Neural progenitor cell (in vitro differentiated cells): Measurements from ENCODE around the gene DNAAF5. TPM values are rescaled to one million over a fixed set of nuclear protein-coding genes. Genes with fewer than 3 reads are reported as not detected.

Source experiments
- DNase-seq: peaks from one replicate; pipeline ENCODE4 v3.0.0-alpha.2; 2016; ENCODE audit warnings: low spot score
- H2AFZ ChIP-seq: fragments of 200-600 bp; sonication (generic); replicated peaks from 2 replicates; pipeline ENCODE4 v1.6.1; 2016; ENCODE audit warnings: antibody characterized with exemption
- H3F3A ChIP-seq: fragments of 200-600 bp; sonication (generic); 2 replicates; pipeline ENCODE4 v1.6.1; 2016; ENCODE audit warnings: antibody characterized with exemption, low read depth
- H3K27ac ChIP-seq: fragments of 200-600 bp; sonication (generic); 2 replicates; pipeline ENCODE4 v1.5.1; 2016; ENCODE audit warnings: mild to moderate bottlenecking
- H3K27me3 ChIP-seq: fragments of 200-600 bp; sonication (generic); 2 replicates; pipeline ENCODE4 v1.6.1; 2016; ENCODE audit warnings: mild to moderate bottlenecking, moderate library complexity
- H3K36me3 ChIP-seq: fragments of 200-600 bp; sonication (generic); 2 replicates; pipeline ENCODE4 v1.5.1; 2016
- H3K4me1 ChIP-seq: fragments of 200-600 bp; sonication (generic); 2 replicates; pipeline ENCODE4 v1.6.1; 2016; ENCODE audit warnings: mixed run types
- H3K4me2 ChIP-seq: fragments of 200-600 bp; sonication (generic); 2 replicates; pipeline ENCODE4 v1.6.1; 2016
- H3K4me3 ChIP-seq: fragments of 200-600 bp; sonication (generic); 2 replicates; pipeline ENCODE4 v1.5.1; 2016
- H3K79me2 ChIP-seq: fragments of 200-600 bp; sonication (generic); 2 replicates; pipeline ENCODE4 v1.6.1; 2016; ENCODE audit warnings: low read depth
- H3K9ac ChIP-seq: fragments of 200-600 bp; sonication (generic); 2 replicates; pipeline ENCODE4 v1.6.1; 2016
- H3K9me3 ChIP-seq: fragments of 200-600 bp; sonication (generic); 2 replicates; pipeline ENCODE4 v1.5.1; 2016; ENCODE audit warnings: low read depth
- H4K20me1 ChIP-seq: fragments of 200-600 bp; sonication (generic); 2 replicates; pipeline ENCODE4 v1.6.1; 2016; ENCODE audit warnings: low read depth
- H3K27ac Mint-ChIP-seq: 3 replicates; pipeline ENCODE4 v1.8.0; 2021; ENCODE audit warnings: mixed read lengths
- H3K27me3 Mint-ChIP-seq: 2 replicates; pipeline ENCODE4 v1.8.0; 2022; ENCODE audit warnings: low read depth, mild to moderate bottlenecking, inconsistent platforms, moderate library complexity, mixed read lengths; ENCODE audit not compliant: insufficient read depth
- H3K36me3 Mint-ChIP-seq: 3 replicates; pipeline ENCODE4 v1.8.0; 2021; ENCODE audit warnings: mixed read lengths
- H3K4me1 Mint-ChIP-seq: 3 replicates; pipeline ENCODE4 v1.8.0; 2021; ENCODE audit warnings: mixed read lengths
- H3K4me3 Mint-ChIP-seq: 3 replicates; pipeline ENCODE4 v1.8.0; 2021; ENCODE audit warnings: mild to moderate bottlenecking, moderate library complexity, mixed read lengths
- H3K9me3 Mint-ChIP-seq: 3 replicates; pipeline ENCODE4 v1.8.0; 2020; ENCODE audit warnings: mixed read lengths
- CTCF ChIP-seq: fragments of 200-600 bp; sonication (generic); IDR thresholded peaks from 2 replicates; pipeline ENCODE4 v1.5.1; 2017; ENCODE audit warnings: antibody characterized with exemption, mild to moderate bottlenecking
- EZH2 ChIP-seq: fragments of 200-600 bp; sonication (generic); IDR thresholded peaks from 2 replicates; pipeline ENCODE4 v1.6.1; 2017; ENCODE audit warnings: antibody characterized with exemption, mild to moderate bottlenecking, moderate library complexity
- EZH2phosphoT487 ChIP-seq: fragments of 200-600 bp; sonication (generic); IDR thresholded peaks from 2 replicates; pipeline ENCODE4 v1.6.1; 2017; ENCODE audit warnings: antibody characterized with exemption
- total RNA-seq: library from RNA; depleted of rRNA; stranded (reverse); fragments of >200 nt; gene quantifications from 2 replicates; pipeline ENCODE4 v1.2.3, GENCODE V29; 2015; ENCODE audit warnings: low replicate concordance

The DNAAF5 gene
- total RNA-seq, 1 donor from 2014 or later, result 23.5 TPM

GRCh38 chr7:778968-779451, 52.5 kb downstream of the DNAAF5 start:
- Histone ChIP-seq H3K9me3 (no peaks in the 10 kb centered on the region), H3K27ac (no peak overlapping the region), H3K27me3 (no peaks in the 10 kb centered on the region), H3K9ac (no peak overlapping the region), H3K36me3 (peaks cover 3% of the 10 kb centered on the region), H3K4me1 (no peaks in the 10 kb centered on the region), H4K20me1 (no peaks in the 10 kb centered on the region), H3K4me2 (no peak overlapping the region), H2AFZ (no peak overlapping the region), H3K79me2 (no peaks in the 10 kb centered on the region), H3F3A (peaks cover 3% of the 10 kb centered on the region), H3K4me3 (no peak overlapping the region)
- Mint-ChIP-seq H3K4me1 (no peaks in the 10 kb centered on the region), H3K27me3 (no peaks in the 10 kb centered on the region), H3K4me3 (no peak overlapping the region), H3K27ac (no peak overlapping the region), H3K9me3 (no peaks in the 10 kb centered on the region), H3K36me3 (peaks cover 24% of the 10 kb centered on the region)
- TF ChIP-seq EZH2phosphoT487 (no peak), EZH2 (no peak), CTCF (no peak)
- no peak for DNase-seq

GRCh38 chr7:779480-779879, 53.0 kb downstream of the DNAAF5 start:
- no peaks in the 10 kb centered on the region for H4K20me1 ChIP-seq
- H3K36me3 ChIP-seq, result peaks cover 3% of the 10 kb centered on the region
- H3K4me2 ChIP-seq, result no peak overlapping the region
- H3F3A ChIP-seq, result no peaks in the 10 kb centered on the region
- Mint-ChIP-seq H3K27ac (no peak overlapping the region), H3K27me3 (no peaks in the 10 kb centered on the region), H3K4me1 (no peaks in the 10 kb centered on the region), H3K4me3 (no peak overlapping the region), H3K36me3 (peaks cover 27% of the 10 kb centered on the region), H3K9me3 (no peaks in the 10 kb centered on the region)
- H3K9ac ChIP-seq, result no peak overlapping the region
- no peaks in the 10 kb centered on the region for H3K9me3 ChIP-seq
- H3K4me1 ChIP-seq, result no peaks in the 10 kb centered on the region
- no peaks in the 10 kb centered on the region for H3K27me3 ChIP-seq
- no peak overlapping the region for H3K27ac ChIP-seq
- TF ChIP-seq EZH2, result no peak
- no peak for DNase-seq
- H3K79me2 ChIP-seq, result no peaks in the 10 kb centered on the region
- no peak overlapping the region for H2AFZ ChIP-seq
- no peak overlapping the region for H3K4me3 ChIP-seq

DNA sequence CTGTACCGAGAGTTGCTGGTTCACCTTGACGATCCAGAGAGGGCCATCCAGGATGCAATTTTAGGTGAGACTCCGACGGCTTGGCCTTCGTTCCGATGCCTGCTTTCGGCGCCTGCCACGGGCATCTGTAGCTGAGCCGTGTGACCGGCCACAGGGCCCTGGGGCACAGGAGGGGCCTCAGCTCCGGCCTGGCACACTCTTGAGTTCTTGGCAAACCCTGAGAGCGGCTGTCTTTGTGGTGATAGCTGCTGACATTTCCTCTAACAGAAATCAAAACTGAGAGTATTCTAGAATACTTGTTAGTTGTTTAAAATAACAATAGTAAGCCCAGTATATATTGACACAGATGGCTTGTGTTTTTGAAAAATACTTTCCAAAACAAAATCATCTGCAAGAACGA, 53.6 kb downstream of the DNAAF5 start:
- Histone ChIP-seq H3F3A (no peaks in the 10 kb centered on the region), H3K79me2 (no peaks in the 10 kb centered on the region), H3K9ac (no peak overlapping the region), H3K36me3 (peaks cover 3% of the 10 kb centered on the region), H3K27ac (no peak overlapping the region), H3K27me3 (no peaks in the 10 kb centered on the region), H3K4me2 (no peak overlapping the region), H2AFZ (no peak overlapping the region), H3K9me3 (no peaks in the 10 kb centered on the region), H3K4me1 (no peaks in the 10 kb centered on the region), H3K4me3 (no peak overlapping the region), H4K20me1 (no peaks in the 10 kb centered on the region)
- Mint-ChIP-seq H3K4me1 (no peaks in the 10 kb centered on the region), H3K36me3 (peaks cover 30% of the 10 kb centered on the region), H3K9me3 (no peaks in the 10 kb centered on the region), H3K27ac (no peak overlapping the region), H3K4me3 (no peak overlapping the region), H3K27me3 (no peaks in the 10 kb centered on the region)
- DNase-seq, result no peak
- TF ChIP-seq CTCF (no peak), EZH2 (no peak), EZH2phosphoT487 (no peak)

DNA sequence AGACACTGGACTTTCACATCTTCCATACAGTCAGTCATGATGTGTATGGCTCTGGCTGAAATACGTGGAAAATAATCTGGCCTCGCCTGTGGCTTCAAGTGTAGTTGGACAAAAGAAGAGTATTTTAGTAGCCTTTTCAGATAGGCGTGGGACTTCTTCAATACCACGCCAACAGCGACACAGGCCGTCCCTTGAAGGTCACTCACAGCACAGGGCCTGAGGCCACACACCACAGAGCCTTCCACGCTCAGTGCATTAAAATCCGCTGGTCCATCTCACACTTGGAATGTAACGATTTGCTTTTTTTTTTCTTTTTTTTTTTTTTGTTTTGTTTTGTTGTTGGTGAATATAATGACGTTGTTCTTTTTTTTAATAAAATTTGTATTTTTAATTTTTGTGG, 54.0 kb downstream of the DNAAF5 start:
- Histone ChIP-seq H3K9me3 (no peaks in the 10 kb centered on the region), H2AFZ (no peak overlapping the region), H3K27ac (no peak overlapping the region), H3K79me2 (no peaks in the 10 kb centered on the region), H3K9ac (no peak overlapping the region), H3K4me1 (no peaks in the 10 kb centered on the region), H4K20me1 (no peaks in the 10 kb centered on the region), H3K4me3 (no peak overlapping the region), H3K27me3 (no peaks in the 10 kb centered on the region), H3F3A (no peaks in the 10 kb centered on the region), H3K36me3 (peaks cover 2% of the 10 kb centered on the region), H3K4me2 (no peak overlapping the region)
- Mint-ChIP-seq H3K4me3 (no peak overlapping the region), H3K27me3 (no peaks in the 10 kb centered on the region), H3K4me1 (no peaks in the 10 kb centered on the region), H3K36me3 (peaks cover 30% of the 10 kb centered on the region), H3K27ac (no peak overlapping the region), H3K9me3 (no peaks in the 10 kb centered on the region)
- no peak for TF ChIP-seq EZH2phosphoT487
- TF ChIP-seq EZH2, result no peak
- TF ChIP-seq CTCF, result no peak
- DNase-seq, result no peak
